ENCODE measurements around the gene ANKRD35. TPM values are rescaled to one million over a fixed set of nuclear protein-coding genes. Genes with fewer than 3 reads are reported as not detected.

Gene ANKRD35
- total RNA-seq, 1 donor from 2014 or later = 12.9 TPM

DNA sequence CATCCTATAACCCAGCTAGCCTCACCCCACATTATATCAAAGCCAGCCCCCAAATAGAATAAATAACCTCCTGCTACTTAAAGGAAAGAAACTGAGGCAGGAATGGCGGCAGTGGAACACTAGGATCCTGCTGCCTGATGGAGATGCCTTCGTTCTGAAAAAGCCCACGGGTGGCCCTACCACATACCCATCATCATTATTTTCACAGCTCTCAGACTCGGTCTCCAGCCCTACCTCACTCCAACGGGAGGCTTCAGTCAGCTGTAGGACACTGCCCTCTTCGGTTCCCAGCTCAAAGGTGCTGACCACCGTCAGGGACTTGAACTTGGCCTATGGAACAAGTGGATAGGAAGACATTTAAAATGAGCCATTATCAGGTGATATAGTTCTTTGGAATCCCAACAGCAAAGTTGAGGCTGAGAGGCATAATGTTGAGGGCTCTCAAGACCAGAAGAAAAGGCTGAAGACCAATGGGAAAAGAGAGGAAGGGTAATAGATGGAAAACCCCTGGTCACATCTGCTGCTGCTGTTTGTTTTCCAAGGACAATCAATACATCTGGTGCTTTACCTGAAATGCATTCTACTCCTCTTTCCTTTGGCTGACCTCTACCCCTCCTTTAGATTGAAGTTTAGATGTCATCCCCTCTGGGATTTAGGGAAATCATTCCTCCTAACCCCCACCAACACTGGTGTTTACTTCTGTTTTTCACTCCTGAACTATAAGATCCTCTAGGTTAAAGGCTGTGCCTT lies 7.8 kb upstream of the ANKRD35 start:
- DNase-seq = no peak

DNA sequence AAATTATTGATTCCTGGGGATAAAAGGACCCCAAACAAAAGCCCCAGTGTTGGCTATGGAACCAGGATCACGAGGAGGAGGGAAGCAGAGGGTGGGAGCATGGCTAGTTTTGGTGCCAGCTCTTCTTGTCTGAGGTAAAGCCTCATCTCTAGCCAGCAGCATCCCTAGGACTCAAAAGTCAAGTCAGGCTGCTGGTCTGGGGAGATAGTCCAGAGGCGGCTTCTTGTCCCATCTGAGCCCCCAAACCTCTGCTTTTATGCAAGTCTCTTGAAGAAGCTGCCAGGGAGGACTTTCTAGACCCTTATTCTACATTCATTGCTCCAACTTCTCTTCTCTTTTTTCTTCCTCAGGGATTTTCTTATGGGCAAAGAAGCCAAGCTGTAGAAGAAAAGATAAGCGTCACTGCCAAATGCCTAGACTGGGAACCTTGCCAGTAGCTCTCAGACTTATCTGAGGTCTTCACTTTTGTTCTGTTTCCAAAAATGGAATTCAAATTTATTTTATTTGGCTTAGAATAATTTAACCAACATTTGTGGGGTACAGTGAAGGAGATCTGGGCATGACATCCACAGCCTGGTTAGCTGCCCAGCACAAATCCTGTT lies 6.9 kb upstream of the ANKRD35 start:
- DNase-seq = no peak

DNA sequence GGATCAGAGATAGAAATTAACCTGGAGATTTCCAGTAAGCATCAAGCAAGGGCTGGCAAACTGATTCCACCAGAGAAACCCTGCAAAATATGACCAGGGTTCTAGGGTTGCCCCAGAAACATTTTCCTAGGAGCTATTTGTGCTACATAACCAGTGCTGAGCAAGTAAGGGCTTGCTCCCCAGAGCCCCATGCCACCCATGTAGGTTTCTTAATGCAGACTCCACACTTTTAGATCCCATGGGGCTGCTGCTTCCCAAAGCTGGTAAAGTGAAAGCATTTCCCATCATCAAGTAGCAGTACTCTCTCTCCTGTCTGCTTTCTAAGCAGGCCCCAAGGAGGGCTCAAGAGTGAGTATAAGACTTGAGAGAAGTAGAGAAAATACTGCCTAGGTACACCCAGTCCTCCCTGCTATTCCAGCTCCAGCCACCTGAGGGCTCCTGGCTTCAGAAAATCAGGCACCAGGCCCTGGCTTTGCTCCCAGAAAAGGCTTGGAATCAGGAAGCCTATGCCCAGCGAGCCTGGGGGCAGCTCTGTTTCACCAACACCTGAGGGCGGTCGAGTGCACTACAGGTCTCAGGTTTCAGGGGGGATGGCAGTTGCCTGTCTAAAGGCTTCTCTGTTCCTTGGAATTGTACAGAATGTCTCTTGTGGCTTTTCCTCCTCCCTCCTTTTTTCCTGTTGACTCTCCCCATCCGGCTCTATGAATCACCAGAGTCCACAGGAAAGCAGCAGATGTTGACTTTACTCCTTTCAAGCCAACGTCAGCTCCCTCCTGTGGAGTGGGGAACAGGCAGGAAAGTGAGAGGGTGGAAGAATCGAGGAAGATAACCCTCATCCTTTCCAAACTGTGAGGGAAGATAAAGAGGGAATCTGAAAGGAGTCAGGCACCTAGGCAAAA lies 6.2 kb upstream of the ANKRD35 start:
- peak; percentile 94 for DNase-seq

DNA sequence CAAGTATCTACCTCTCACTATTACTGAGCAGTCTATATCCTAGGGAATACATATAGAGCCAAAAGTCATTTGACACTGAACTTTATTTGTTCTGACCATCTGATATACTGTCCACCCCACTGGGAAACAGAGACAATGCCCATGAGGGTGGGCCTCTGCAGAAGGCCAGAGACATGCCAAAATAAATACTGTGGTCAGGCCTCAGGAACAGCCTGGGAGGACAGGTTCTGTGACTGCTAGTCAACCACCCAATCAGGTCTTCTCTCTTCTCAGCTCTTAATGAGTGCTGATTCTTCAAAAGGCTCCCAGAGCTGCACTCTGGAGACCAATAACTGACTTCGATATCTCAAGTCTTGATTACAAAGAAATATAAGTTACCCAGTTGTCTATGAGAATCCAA lies 5.5 kb upstream of the ANKRD35 start:
- no peak for DNase-seq

DNA sequence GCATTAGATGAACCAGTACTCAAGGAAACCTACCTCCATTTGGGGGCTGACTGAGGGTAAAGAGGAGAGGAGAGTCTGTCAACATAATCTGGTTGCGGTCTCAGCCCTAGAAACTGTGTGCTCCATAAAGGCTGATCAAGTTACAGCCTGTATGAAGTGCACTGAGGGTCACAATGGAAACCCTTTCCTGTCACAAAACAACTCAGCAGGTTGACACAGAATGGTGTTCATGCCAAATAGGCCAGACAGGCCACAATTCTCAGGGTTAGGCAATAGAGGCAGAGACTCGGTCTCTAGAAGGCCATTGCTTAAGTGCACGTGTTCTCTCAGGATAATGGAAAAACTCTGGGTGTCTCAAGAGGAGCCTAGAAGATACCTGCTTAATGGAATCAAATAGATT lies 4.1 kb upstream of the ANKRD35 start:
- no peak for DNase-seq

DNA sequence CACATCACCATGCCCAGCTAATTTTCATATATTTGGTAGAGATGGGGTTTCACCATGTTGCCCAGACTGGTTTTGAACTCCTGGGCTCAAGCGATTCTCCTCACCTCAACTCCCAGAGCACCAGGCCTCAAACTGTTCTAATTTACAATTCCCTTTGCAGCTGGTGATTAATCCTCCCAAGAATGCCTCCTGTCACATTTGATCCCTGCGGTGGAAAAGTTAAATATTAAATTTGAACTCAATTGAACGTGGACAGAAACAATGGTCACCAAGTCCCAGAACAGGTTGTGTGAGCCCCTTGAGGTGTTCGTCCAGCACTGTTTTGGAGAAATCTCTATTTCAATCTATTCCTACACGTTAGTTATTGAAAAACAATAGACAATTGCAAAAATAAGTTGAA lies 2.0 kb upstream of the ANKRD35 start:
- no peak for DNase-seq

DNA sequence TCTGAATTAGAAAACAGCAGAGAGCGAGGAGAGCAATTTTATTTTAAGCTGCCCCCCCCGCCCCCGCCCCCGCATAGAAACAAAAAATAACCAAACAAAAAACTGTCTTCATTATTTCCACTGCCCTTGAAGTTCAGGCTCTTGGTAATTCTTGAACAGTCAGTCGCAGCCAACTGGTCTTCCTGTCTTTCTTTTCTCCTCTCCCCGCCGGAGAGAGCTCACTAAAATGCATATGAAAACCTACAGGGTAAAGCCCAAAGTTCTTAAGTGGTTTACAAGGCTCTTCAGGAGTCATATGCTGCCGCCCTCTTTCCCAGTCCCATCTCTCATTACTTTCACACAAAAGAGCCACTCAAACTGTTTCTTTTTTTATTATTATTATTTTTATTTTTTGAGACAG lies 1.1 kb upstream of the ANKRD35 start:
- DNase-seq = no peak

DNA sequence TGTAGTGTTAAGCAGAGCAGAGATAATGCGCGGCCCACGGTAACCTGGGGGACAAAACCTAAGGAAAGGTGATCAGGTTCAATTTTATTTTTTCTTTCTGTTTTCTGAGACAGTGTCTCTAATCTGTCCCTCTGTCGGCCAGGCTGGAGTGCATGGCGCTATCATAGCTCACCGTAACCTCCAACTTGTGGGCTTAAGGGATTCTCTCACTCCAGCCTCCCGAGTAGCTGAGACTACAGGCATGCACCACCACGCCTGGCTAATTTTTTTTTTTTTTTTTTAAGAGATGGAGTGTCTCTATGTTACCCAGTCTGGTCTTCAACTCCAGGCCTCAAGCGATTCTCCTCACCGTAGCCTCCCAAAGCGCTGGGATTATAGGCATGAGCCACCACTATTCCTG lies 724 bp upstream of the ANKRD35 start:
- DNase-seq = no peak

DNA sequence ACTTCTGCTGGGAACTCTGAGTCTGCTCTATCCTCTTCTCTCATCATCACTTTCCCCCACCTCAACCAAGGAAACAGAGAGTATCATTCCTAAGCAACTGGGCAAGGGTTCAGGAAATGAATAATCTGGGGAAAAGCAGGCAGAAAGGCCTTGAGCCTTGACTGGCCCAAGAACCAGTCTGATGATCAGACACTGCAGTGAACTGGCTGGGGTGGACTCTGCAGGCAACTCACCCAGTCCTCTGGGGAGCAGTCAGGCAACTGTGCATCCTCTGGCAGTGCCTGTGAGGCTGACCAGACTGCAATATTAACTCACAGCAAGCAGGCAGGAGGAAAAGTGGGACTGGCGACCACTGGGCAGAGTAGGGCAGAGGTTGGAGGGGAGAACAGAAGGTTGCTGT lies 991 bp downstream of the ANKRD35 start:
- DNase-seq = no peak

DNA sequence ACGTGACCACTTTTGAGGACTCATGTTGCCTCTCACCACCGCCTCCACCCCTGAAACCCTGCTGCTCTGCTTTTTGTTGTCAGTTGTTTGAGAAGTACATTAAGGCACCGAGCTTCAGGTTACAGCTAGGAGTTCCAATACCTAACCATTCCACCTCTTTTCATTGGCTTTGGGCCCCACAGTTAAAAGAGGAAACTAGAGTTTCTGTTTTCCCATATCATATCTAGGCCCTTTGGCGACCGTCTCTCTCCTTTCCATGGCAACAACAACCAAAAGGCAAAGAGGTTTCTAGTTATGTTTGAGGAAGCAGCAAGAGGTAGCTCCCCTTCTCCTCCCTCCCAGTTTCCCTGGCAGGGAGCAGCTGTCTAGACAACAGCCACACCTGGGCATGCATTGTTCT lies 5.9 kb downstream of the ANKRD35 start:
- DNase-seq = no peak

DNA sequence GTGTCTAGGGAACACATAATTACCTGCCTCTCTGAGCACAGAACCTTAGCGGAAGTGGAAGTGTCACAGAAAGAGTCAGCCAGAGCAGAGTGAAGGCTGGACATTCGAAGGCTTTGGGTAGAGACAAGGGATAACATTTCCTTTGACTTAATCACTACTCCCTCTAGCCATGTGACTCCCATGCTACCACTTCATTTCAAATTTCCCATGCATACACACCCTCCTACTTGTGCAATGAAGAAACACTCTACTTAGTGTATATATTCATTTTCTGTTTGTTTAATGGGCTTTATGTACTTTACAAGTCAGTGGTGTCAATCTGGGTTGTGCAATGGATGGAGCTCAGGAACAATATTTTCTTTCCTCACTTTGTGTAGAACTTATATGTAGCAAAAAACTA lies 6.9 kb downstream of the ANKRD35 start:
- DNase-seq = no peak

DNA sequence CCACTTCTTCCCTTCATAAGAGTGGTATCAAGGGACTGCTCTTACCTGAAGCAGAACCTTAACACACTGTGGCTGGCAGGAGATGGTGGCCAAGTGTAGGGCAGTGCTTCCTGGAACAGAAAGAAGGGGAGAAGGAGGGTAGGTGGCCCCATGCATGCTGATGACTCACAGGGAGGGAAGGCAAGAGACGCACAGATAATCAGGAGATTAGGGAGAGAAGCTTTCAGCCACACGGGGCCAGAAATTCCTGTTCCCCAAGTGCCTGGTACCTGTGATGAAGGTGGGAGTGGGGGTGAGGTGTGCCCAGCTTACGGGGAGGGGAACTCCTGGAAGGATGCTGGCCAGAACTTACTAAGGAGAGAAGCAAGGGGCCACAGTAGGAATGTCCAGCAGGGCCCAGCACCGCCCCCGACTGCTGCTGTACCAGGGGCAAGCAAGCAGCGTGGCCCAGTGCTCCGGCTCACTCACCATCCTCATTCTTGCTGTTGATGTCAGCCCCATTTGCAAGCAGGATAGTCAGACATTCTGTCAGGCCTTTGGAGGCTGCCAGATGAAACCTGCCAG lies 7.7 kb downstream of the ANKRD35 start:
- no peak for DNase-seq

DNA sequence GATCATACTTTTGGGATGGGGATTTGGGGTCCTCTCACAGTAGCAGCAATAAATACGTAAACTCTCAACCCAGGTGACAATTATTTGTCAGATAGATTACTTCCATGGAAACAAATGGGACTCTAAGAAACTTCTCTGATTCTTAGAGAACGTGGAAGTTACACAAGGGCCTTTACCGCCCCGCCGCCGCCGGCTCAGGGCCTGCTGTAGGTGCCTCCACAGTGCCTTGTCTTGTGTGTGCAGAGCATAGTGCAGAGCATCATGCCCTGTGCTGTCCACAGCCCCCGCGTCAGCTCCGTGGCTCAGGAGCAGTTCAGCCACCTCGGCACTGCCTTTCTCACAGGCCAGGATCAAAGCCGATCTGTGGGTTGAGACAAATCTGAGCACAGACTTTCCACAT lies 11.0 kb downstream of the ANKRD35 start:
- DNase-seq = no peak

DNA sequence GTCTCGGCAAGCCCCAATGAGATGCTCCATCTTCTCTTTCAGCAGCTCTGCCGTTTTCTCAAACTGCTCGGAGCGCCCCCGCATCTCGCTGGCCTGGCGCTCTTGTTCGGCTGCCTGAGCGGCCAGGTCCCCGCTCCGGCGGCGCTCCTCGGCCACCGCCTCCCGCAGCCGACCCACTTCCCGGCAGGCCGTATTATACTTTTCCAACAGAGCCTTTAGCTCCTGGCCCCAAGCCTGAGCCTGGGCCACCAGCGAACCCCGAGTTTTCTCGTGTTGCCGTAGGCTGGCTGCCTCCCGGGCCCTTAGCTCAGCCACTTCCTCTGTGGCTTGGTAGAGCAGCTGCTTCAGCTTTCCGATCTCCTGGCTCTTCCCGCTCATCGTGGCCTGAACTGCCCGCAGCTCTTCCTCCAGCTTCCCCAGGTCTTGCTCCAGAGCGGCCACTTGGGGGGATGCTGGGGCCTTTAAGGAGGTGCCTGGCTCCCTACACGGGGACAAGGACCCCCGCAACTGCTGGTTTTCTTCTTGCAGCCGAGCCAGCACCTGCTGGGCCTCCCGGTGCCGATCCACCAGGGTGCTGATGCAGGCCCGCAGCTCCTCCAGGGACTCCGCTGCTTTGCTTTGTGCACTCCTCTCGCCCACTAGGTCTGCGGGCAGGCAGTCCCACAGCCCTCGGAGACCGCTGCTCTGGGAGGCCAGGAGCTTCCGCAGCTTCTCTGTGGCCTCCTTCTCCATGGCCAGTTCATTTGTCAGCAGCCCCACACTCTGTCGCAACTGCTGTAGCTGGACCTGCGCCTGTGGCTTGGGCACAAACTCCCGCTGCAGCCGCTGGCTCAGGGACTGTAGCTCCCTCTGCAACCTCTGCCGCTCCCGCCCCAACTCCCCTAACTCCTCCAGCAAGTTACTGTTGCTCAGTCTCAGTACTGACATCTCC lies 13.4 kb downstream of the ANKRD35 start:
- DNase-seq = no peak

DNA sequence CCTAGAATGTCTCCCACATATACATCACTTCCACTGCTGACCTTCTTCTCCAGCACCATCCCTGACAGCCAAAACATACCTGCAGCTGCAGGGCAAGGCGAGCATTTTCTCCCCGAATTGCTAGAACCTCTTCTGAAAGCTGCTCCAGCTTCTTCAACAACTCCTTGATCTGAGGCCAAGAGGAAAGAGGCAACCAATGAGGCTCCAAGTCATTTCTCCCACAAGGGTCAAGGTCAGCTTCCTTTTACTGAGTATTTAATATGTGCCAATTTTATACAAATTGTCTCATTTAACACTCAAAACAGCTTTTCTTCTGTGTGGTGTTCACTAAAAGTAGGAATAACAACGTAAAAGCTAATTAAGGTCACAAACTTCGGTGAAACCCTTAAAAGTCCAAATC lies 17.4 kb downstream of the ANKRD35 start:
- no peak for DNase-seq

DNA sequence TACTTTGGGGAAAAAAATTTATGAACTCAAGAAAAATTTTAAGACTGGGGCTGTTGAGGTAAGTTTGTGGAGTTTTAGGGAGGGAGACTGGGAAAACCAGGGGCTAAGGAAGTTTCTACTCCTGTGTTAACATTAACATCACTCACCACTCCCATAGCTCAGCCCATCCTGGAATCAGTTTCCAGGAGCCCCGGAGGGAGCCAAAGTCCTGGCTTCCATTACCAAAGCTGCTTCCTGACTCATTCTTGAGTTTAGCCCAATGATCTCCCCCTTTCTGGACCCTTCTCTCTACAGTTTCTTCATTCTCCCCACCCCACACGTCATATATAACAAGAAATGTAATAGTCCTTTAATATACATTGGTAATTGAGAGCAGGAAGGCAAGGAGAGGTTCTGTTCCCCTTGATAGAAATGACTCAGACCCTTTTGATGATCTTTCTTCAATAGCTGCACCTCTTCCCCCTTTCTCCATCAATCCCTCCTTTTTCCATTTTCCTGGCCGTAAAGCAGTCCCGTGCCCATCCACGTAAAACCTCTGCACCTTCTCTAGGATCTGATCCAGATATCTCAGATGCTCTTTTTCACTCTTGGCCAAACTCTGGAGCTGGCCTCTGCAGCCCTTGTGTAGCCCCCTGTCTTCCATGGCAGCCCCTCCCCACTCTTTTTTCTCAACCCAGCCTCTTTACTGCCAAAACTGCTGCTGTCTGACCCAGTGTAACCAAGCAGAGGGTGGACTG lies 22.2 kb downstream of the ANKRD35 start:
- peak; percentile 54 for DNase-seq

DNA sequence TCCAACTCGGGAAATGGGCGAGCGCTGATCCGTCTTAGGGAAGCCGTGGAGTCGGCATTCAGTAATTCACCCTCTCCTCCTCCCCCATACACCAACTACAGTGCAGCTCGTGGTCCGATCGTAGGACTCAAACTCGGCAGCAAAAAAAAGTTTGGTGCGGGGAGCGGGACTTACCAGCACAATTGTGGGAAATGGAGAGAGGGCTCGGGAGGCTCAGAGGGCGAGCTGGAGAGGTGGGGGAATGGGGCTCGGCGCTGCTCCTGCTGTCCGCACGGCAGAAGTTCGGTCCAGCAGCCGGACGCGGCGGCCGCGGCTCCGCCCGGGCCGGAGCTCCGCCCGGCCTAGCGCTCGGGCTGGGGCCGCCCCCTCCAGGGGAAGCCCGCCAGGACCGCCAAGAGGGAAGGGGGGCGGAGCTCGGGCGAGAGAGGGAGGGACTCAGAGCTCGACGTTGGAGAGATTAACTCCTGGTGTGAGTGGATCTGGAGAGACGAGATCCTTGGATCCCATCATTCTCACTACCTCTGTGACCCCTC lies 26.1 kb downstream of the ANKRD35 start:
- DNase-seq = peak; percentile 77

DNA sequence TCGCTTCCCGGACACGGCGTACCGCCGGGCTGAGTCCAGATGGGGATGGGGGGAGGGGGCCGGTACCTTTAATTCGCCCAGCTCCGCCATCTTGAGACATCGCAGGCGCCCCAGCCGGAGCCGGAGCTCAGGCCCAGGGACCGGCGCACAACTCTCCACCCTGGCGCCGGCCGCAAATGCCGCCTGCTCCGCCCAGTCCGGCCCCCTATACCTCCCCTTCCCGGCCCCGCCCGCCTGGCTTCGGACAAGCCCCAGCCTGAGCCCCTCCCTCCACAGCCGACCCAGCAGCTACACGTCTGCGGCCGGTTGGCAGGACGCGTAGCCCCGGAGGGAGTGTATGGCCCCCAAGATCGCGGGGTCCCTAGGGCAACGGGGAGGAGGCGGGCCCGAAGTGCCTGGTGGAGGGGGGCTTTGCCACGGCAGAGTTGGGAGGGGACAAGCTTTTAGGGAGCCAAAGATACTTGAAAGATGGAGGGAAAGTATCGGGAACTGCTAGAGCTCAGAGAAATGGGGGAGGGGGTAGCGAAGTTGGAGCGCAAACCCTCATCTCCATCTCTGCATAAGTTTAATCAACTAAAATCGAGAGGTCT lies 26.7 kb downstream of the ANKRD35 start, which contains the start of gene PIAS3:
TSS of gene PIAS3 (minus strand) at position 181 of the 590 bp plus-strand sequence. CDS start at position 90, 91 bp downstream.
- peak; percentile 96 for DNase-seq

DNA sequence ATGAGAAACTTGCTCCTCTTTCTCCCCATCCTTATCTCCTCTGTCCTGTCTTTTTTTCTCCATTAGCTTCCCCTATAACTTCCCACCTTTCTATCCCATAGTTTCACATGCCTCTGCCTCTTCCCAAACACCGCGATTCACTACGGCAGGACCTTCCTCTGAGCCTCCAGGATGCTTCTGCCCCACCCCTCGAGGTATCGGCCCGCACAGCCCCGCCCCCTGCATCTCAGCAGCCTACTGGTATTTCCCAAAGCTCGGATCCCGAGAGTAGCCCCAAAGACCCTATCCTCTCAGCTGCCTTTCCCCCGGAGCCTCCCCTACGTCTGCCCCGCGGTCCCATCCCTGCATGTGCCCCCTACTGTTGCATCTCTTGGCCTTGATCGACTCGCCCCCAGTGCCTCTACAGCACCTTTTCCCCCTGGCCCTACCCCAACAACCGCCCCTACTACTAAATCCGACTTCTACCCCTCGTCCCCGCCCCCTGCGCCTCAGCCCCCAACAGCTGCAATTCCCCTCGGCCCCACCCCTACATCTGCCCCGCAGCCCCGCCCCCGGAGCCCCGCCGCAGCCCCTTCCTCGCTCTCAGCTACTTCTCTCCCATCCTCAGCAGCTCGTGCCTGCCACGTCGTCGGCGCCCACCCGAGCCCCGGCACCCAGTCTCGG lies 27.3 kb downstream of the ANKRD35 start:
- DNase-seq = no peak

DNA sequence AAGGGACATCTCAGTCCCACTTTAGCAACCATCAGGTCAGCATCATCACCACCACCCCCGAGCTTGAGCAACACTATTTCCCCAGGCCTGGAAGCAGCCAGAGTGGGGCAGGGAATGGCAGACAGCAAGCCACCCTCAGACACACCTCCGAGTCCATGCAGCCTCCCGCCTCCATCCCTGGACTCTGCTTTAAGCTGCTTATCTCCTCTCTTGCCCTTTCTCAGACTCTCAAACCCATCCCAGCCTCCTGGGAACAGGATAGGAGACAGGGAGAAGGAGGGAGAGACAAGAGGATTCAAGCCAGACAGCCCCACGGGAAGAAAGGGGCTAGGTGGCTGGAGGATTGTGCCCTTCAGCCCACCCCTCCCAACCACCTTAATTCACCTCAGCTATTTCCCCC lies 28.5 kb downstream of the ANKRD35 start:
- no peak for DNase-seq
